Myometrial cell (primary cell): ENCODE data around the gene EMP2. TPM values are rescaled to one million over a fixed set of nuclear protein-coding genes. Genes with fewer than 3 reads are reported as not detected.

Source experiments
- total RNA-seq: library from RNA; depleted of rRNA; stranded (reverse); fragments of >200 nt; gene quantifications from 2 replicates; pipeline ENCODE4 v1.2.3, GENCODE V29; 2015

Gene EMP2
- 18.2 and 21.8 TPM in 2 replicates for total RNA-seq

DNA sequence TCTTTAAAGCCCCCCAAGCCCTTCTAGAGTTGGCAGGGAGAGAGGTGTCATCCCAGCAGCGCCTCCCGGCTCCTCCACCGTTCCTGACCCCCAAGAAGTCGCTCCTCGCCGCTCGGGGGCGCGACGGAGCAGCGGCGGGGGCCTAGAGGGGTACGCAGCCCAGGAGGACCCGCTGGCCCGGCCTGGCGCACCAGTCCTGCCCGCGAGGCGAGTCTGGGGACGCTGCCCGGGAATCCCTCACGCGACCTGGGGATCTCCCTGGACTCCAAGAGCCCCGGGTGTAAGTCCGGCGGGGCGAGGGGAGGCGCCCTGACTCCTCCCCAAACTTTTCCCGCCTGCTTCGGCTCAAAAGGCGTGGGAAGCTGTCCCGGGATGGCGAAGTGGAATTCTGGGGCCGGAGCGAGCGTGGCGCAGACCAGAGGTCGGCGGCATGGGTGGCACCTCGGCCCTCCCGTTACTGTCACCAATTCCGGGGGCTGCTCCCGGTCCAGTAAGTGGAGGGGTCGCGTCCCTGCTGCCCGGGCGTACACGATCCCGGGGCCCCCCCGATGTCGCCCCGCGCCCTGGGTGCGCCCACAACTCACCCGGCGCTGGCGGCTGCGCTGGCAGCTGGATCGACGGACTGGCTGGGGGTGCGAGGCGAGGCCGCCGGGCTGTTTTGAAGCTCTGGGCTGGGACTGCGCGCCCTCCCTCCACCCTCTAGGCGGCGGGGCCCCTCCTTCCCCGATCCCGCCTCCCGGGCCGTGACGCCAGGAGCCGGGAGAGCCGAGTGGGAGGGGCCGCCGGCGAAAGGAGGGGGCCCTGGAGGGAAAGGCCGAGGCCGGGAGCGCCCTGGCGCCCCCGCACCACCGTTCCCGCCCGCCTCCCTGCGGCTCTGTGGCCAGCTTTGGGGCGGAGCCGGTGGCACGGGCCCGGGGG lies at the start of gene EMP2:
Gene EMP2, minus strand, starts transcription at position 634 of the 918 bp plus-strand sequence. CDS start 32,981 bp downstream, outside the sequence.

Other genes with a start within 250 kb of the EMP2 start
- 2.6 and 5.8 TPM in 2 replicates for gene ATF7IP2, start 194.5 kb downstream of the EMP2 start, total RNA-seq
- gene TEKT5, start 114.3 kb upstream of the EMP2 start, total RNA-seq: not detected in 2 replicates
- 42.2 and 45.3 TPM in 2 replicates for gene NUBP1, start 163.2 kb upstream of the EMP2 start, total RNA-seq
- gene TVP23A, start 238.2 kb upstream of the EMP2 start, total RNA-seq: not detected in 2 replicates